ENCODE measurements around the gene NDUFB7. TPM values are rescaled to one million over a fixed set of nuclear protein-coding genes. Genes with fewer than 3 reads are reported as not detected.

NDUFB7 gene
- total and polyA plus RNA-seq, 2 experiments from 2014 or later: 289 to 463 TPM

DNA sequence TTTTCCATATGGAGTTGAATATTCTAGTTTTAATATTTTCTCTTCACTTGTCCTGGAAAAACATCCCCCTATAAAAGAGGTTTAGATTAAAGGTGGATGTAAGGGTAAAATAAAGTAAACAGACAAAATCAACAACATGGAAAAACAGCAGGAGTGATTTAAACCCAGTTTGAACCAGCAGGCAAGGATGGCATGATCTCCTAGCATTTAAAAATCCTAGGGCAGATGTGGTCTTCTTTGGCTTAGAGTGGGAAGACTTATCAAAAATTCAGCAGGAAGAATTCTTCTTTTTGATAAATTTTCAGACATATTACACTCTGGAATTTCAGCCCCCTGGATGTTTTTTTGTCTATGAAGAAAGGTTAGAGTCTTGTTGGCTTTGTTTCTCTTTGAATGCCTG is 47.5 kb upstream of the NDUFB7 start (continued):
- TF ChIP-seq JUNB (IDR thresholded peaks at IDR 0.05; ENCODE audit: unreplicated experiment) (no peak), ZNF114 (CRISPR knock-in tag; IDR thresholded peaks at IDR 0.05) (no peak), POLR2AphosphoS5 (IDR thresholded peaks at IDR 0.05; ENCODE audit: low read depth) (no peak), EZH2phosphoT487 (IDR thresholded peaks at IDR 0.05; ENCODE audit: unreplicated experiment) (no peak), NANOG (IDR thresholded peaks at IDR 0.05; ENCODE audit: borderline replicate concordance) (no peak), CREB1 (CRISPR knock-in tag; IDR thresholded peaks at IDR 0.05; ENCODE audit: low read depth) (no peak)

DNA sequence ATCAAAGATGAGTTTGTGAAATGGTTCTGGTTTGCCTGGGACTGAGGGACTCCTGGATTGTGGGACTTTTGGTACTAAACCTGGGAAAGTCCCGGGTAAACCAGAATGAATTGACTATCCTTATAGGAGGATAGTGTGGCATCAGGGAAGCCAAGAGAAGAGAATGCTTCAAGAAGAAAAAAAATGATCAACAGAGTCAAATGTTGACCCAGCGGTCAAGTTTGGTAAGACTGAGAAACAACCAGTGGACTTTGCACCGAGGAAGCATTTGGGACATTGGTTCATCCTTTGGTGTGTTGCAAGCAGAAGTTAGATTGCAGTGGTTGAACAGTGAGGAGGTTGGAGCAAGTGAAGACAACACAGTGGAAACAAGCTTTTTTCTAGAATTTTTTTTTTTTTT is 44.5 kb upstream of the NDUFB7 start:
- no peak overlapping the region for H3K27ac ChIP-seq (ENCODE audit: low read depth)
- no peaks in the 10 kb centered on the region for H3K27me3 Mint-ChIP-seq (ENCODE audit: insufficient read depth, low read depth, poor library complexity)
- H3K4me3 Mint-ChIP-seq: no peak overlapping the region
- H3K4me1 ChIP-seq (ENCODE audit: insufficient read depth): no peaks in the 10 kb centered on the region
- H3K27ac Mint-ChIP-seq: no peak overlapping the region
- DNase-seq (ENCODE audit: low spot score): no peak
- H3K4me2 ChIP-seq: no peak overlapping the region
- H3K4me1 Mint-ChIP-seq: no peaks in the 10 kb centered on the region
- H3K27me3 ChIP-seq (ENCODE audit: insufficient read depth): no peaks in the 10 kb centered on the region
- H3K79me2 ChIP-seq (replicated peaks; ENCODE audit: insufficient read depth): no peaks in the 10 kb centered on the region
- H3F3A ChIP-seq (replicated peaks; ENCODE audit: low read depth): no peaks in the 10 kb centered on the region
- peaks cover 8% of the 10 kb centered on the region; the same call in 1 of the 2 replicates for H3K9me2 ChIP-seq (ENCODE audit: insufficient read depth)
- TF ChIP-seq ZNF114 (CRISPR knock-in tag; IDR thresholded peaks at IDR 0.05): no peak
- TF ChIP-seq, protein P1, sequence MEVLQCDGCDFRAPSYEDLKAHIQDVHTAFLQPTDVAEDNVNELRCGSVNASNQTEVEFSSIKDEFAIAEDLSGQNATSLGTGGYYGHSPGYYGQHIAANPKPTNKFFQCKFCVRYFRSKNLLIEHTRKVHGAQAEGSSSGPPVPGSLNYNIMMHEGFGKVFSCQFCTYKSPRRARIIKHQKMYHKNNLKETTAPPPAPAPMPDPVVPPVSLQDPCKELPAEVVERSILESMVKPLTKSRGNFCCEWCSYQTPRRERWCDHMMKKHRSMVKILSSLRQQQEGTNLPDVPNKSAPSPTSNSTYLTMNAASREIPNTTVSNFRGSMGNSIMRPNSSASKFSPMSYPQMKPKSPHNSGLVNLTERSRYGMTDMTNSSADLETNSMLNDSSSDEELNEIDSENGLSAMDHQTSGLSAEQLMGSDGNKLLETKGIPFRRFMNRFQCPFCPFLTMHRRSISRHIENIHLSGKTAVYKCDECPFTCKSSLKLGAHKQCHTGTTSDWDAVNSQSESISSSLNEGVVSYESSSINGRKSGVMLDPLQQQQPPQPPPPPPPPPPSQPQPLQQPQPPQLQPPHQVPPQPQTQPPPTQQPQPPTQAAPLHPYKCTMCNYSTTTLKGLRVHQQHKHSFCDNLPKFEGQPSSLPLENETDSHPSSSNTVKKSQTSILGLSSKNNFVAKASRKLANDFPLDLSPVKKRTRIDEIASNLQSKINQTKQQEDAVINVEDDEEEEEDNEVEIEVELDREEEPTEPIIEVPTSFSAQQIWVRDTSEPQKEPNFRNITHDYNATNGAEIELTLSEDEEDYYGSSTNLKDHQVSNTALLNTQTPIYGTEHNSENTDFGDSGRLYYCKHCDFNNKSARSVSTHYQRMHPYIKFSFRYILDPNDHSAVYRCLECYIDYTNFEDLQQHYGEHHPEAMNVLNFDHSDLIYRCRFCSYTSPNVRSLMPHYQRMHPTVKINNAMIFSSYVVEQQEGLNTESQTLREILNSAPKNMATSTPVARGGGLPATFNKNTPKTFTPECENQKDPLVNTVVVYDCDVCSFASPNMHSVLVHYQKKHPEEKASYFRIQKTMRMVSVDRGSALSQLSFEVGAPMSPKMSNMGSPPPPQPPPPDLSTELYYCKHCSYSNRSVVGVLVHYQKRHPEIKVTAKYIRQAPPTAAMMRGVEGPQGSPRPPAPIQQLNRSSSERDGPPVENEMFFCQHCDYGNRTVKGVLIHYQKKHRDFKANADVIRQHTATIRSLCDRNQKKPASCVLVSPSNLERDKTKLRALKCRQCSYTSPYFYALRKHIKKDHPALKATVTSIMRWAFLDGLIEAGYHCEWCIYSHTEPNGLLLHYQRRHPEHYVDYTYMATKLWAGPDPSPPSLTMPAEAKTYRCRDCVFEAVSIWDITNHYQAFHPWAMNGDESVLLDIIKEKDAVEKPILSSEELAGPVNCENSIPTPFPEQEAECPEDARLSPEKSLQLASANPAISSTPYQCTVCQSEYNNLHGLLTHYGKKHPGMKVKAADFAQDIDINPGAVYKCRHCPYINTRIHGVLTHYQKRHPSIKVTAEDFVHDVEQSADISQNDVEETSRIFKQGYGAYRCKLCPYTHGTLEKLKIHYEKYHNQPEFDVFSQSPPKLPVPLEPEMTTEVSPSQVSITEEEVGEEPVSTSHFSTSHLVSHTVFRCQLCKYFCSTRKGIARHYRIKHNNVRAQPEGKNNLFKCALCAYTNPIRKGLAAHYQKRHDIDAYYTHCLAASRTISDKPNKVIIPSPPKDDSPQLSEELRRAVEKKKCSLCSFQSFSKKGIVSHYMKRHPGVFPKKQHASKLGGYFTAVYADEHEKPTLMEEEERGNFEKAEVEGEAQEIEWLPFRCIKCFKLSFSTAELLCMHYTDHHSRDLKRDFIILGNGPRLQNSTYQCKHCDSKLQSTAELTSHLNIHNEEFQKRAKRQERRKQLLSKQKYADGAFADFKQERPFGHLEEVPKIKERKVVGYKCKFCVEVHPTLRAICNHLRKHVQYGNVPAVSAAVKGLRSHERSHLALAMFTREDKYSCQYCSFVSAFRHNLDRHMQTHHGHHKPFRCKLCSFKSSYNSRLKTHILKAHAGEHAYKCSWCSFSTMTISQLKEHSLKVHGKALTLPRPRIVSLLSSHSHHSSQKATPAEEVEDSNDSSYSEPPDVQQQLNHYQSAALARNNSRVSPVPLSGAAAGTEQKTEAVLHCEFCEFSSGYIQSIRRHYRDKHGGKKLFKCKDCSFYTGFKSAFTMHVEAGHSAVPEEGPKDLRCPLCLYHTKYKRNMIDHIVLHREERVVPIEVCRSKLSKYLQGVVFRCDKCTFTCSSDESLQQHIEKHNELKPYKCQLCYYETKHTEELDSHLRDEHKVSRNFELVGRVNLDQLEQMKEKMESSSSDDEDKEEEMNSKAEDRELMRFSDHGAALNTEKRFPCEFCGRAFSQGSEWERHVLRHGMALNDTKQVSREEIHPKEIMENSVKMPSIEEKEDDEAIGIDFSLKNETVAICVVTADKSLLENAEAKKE (CRISPR knock-in tag; IDR thresholded peaks at IDR 0.05): no peak
- TF ChIP-seq STAT1 (IDR thresholded peaks at IDR 0.05; ENCODE audit: unreplicated experiment): no peak
- TF ChIP-seq POLR2AphosphoS5 (IDR thresholded peaks at IDR 0.05; ENCODE audit: low read depth): no peak
- no peak for TF ChIP-seq ZNF331 (CRISPR knock-in tag; IDR thresholded peaks at IDR 0.05; ENCODE audit: low read depth)
- no peak for TF ChIP-seq EZH2phosphoT487 (IDR thresholded peaks at IDR 0.05; ENCODE audit: unreplicated experiment)
- TF ChIP-seq NANOG (IDR thresholded peaks at IDR 0.05; ENCODE audit: borderline replicate concordance): no peak
- TF ChIP-seq, protein P2, sequence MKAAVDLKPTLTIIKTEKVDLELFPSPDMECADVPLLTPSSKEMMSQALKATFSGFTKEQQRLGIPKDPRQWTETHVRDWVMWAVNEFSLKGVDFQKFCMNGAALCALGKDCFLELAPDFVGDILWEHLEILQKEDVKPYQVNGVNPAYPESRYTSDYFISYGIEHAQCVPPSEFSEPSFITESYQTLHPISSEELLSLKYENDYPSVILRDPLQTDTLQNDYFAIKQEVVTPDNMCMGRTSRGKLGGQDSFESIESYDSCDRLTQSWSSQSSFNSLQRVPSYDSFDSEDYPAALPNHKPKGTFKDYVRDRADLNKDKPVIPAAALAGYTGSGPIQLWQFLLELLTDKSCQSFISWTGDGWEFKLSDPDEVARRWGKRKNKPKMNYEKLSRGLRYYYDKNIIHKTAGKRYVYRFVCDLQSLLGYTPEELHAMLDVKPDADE (IDR thresholded peaks at IDR 0.05): no peak
- H2AFZ ChIP-seq: no peak overlapping the region
- no peaks in the 10 kb centered on the region for H4K20me1 ChIP-seq (replicated peaks; ENCODE audit: insufficient read depth)
- no peak overlapping the region for H3K4me3 ChIP-seq
- no peaks in the 10 kb centered on the region for H3K36me3 ChIP-seq (ENCODE audit: insufficient read depth)
- peaks cover 18% of the 10 kb centered on the region for H3K36me3 Mint-ChIP-seq (ENCODE audit: low read depth)
- peaks cover 92% of the 10 kb centered on the region for H3K9me3 Mint-ChIP-seq
- ATAC-seq: no peak

Data from GM23338 (cell line).